Measurements from ENCODE around the gene HSPB2. TPM values are rescaled to one million over a fixed set of nuclear protein-coding genes. Genes with fewer than 3 reads are reported as not detected.

HSPB2 gene
- total RNA-seq, 1 donor: 0.43 TPM

DNA sequence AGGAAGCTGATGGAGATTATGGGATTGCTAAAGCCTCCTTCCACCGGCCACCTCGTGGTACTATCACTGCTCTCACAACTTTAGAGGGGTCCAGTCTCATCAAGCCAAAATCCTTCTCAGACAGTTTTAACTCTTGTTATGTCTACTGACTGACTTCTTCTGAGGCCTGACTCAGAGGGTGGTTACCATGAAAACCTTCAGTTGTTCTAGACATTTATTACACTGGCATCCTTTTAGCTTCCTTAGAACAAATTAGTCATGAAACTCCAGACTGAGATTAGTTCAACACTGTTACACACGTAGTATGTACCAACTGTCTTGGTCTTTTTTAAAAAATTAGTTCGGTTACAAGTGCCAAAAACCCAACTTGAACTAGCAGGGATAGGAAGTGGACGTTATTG, 32.1 kb downstream of the HSPB2 start:
- no peak overlapping the region for H3K4me3 ChIP-seq (ENCODE audit: low read depth, low read length)
- TF ChIP-seq, protein P1, sequence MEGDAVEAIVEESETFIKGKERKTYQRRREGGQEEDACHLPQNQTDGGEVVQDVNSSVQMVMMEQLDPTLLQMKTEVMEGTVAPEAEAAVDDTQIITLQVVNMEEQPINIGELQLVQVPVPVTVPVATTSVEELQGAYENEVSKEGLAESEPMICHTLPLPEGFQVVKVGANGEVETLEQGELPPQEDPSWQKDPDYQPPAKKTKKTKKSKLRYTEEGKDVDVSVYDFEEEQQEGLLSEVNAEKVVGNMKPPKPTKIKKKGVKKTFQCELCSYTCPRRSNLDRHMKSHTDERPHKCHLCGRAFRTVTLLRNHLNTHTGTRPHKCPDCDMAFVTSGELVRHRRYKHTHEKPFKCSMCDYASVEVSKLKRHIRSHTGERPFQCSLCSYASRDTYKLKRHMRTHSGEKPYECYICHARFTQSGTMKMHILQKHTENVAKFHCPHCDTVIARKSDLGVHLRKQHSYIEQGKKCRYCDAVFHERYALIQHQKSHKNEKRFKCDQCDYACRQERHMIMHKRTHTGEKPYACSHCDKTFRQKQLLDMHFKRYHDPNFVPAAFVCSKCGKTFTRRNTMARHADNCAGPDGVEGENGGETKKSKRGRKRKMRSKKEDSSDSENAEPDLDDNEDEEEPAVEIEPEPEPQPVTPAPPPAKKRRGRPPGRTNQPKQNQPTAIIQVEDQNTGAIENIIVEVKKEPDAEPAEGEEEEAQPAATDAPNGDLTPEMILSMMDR (IDR thresholded peaks at IDR 0.05; ENCODE audit: insufficient read depth, low read depth, low read length): no peak
- peak; percentile 79 for DNase-seq (ENCODE audit: low read depth)

DNA sequence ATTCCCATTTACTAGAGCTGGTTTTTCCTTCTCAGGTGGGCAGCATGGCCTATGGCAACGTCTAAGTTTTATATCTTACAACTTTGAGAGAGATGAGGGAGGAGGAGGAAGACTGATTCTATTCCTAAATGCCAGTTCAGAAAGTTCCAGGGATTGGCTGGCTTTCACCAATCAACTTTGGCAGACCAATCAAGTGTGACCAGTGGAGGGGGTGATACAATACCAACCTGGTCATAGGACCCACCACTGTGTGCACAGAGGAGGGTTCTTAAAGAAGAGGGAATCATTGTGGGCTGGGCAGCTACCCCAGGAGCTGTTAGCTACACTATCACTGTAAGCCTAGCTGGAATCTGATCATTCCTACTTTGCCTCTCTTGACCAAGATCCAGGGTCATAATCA, 32.7 kb downstream of the HSPB2 start:
- no peak overlapping the region for H3K4me3 ChIP-seq (ENCODE audit: low read depth, low read length)
- no peak for DNase-seq (ENCODE audit: low read depth)
- TF ChIP-seq, protein P1 (IDR thresholded peaks at IDR 0.05; ENCODE audit: insufficient read depth, low read depth, low read length): no peak

DNA sequence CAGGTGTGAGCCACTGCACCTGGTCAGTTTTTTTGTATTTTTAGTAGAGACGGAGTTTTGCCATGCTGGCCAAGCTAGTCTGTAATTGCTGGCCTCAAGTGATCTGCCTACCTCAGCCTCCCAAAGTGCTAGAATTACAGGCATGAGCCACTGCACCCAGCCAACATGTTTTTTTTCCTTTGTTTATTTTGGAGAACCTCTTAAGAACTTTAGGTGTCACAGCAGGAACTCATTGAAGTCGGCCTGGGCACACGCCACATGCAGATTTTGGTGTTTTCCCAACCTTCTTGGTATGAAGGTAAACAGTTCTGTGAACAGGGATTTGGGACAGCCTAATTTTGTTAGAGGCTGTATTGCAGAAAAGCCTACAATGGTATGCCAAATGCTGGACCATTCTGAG, 34.0 kb downstream of the HSPB2 start:
- H3K4me3 ChIP-seq (ENCODE audit: low read depth, low read length): no peak overlapping the region
- DNase-seq (ENCODE audit: low read depth): no peak
- TF ChIP-seq, protein P1 (IDR thresholded peaks at IDR 0.05; ENCODE audit: insufficient read depth, low read depth, low read length): no peak

DNA sequence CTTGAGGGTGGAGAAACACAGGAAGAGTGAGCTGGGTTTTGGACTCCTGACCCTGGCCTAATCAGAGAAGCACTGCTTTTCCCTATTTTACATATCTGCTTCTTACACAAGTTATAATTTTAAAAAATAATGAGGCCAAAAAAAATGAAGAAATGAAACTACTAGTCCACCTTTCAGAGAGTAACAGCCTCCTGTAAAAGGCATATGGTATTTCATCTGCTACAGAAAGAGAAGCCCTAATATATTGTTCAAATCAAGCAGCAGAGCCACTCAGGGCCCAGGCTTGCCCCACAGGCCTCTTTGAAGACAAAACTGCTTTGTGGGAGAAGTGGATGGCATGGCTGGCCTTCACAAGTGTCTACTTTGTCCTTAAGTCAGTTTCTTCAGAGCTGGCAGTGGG, 34.6 kb downstream of the HSPB2 start:
- TF ChIP-seq, protein P1 (IDR thresholded peaks at IDR 0.05; ENCODE audit: insufficient read depth, low read depth, low read length): no peak
- no peak overlapping the region for H3K4me3 ChIP-seq (ENCODE audit: low read depth, low read length)
- no peak for DNase-seq (ENCODE audit: low read depth)

DNA sequence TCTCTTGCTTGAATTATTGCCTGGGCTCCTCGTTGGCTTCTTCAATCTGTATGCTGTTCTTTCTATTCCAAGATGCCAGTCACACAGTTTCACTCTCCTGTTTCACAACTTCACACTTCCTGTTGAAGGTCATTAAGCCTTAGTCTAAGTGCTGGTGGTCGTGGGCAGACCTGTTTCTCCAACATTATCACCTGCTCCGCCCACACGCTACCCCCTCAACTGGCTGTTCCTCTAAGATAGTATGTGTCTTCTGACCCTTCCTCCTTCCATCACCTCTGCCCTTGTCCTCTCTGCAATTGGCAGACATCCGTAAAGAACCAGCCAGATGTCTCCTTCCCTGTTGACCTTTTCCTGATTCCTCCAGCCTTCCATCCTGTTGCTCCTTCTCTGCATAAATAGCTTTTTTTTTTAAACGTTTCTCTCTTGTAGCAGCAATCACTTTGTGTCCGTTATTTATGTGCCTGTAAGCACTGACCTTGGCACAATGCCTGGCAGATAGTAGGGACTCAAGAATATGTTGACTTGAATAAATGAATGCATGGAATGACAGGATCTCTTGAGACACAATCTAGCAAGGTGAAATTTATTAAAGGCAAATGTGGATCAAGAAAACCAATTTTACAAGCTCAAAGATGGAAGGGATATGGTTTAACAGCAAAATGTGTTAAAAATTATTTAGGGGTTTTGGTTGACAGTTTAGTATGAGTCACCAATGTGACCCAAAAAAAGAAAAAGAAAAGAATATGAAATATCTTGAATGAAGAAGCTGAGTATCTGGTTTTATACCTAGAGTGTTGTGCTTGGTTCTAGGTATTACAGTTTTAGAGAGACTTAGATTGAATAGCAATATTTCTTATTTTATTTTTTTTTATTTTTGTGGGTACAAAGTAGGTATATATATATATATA, 37.2 kb downstream of the HSPB2 start:
- no peak overlapping the region for H3K4me3 ChIP-seq (ENCODE audit: low read depth, low read length)
- no peak for DNase-seq (ENCODE audit: low read depth)
- TF ChIP-seq, protein P1 (IDR thresholded peaks at IDR 0.05; ENCODE audit: insufficient read depth, low read depth, low read length): no peak

DNA sequence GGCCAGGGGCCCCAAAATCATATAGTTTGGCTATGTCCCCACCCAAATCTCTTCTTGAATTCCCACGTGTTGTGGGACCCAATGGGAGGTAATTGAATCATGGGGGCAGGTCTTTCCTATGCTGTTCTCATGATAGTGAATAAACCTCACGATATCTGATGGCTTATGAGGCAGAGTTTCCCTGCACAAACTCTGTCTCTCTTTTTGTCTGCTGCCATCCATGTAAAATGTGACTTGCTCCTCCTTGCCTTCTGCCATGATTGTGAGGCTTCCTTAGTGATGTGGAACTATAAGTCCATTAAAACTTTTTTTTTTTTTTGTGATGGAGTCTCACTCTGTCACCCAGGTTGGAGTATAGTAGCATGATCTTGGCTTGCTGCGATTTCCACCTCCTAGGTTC, 39.0 kb downstream of the HSPB2 start:
- TF ChIP-seq, protein P1 (IDR thresholded peaks at IDR 0.05; ENCODE audit: insufficient read depth, low read depth, low read length): no peak
- no peak overlapping the region for H3K4me3 ChIP-seq (ENCODE audit: low read depth, low read length)
- DNase-seq (ENCODE audit: low read depth): no peak
